Stimulated activated naive CD8-positive, alpha-beta T cell treated with anti-CD3 and anti-CD28 coated beads, Interleukin-15, amount 100 ng/mL, for 72 hours (primary cell): ENCODE results near the gene C1QL2.

Experiments
- ATAC-seq: fragments of 150-1000 bp; cut with Tn5 transposase; 2 replicates; pipeline ENCODE4 v1.10.0; 2021; ENCODE audit warnings: mild to moderate bottlenecking, moderate library complexity
- DNase-seq, 2 donors: peaks; one replicate each; pipeline ENCODE4 v3.0.0; 2021 to 2022
- H3K27ac Mint-ChIP-seq, 2 donors: one replicate each; pipeline ENCODE4 v1.8.0; 2022; ENCODE audit warnings: mild to moderate bottlenecking in 2 of 2, mixed read lengths in 2 of 2, moderate library complexity in 2 of 2
- H3K27me3 Mint-ChIP-seq: one replicate; pipeline ENCODE4 v1.8.0; 2022; ENCODE audit warnings: mixed read lengths
- H3K4me1 Mint-ChIP-seq: one replicate; pipeline ENCODE4 v1.8.0; 2022; ENCODE audit warnings: mild to moderate bottlenecking, mixed read lengths
- H3K4me3 Mint-ChIP-seq, 2 donors: one replicate each; pipeline ENCODE4 v1.8.0; 2022; ENCODE audit warnings: mild to moderate bottlenecking in 2 of 2, mixed read lengths in 2 of 2, moderate library complexity in 1 of 2
- H3K9me3 Mint-ChIP-seq, 2 donors: one replicate each; pipeline ENCODE4 v1.8.0; 2022; ENCODE audit warnings: mixed read lengths in 2 of 2

Gene C1QL2

GRCh38 chr2:119123389-119123788, 35.2 kb downstream of the C1QL2 start:
- DNase-seq: no peak
- H3K4me1 Mint-ChIP-seq: peaks cover 5% of the 10 kb centered on the region

DNA sequence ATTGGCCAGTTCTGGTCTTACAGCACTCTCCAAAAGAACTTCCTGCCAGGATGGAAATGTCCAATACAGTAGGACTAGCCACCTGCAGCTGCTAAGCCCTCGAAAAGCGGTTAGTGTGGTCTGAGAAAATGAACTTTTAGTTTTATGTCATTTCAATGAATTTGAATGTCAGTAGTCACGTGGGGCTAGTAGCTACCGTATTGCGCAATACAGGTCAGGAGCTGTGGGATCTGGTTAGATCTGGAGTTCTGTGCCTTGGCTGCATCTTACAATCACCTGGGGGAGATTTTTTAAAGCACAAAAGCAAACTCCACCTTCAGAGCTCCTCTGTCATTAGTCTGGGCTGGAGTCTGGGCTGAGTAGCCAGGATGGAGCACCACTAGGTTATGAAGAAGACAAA, 35.9 kb downstream of the C1QL2 start:
- ATAC-seq (no peak), DNase-seq (no peak)
- Mint-ChIP-seq H3K27me3 (peaks cover 68% of the 10 kb centered on the region), H3K27ac (no peak overlapping the region), H3K4me3 (no peak overlapping the region), H3K4me1 (peaks cover 5% of the 10 kb centered on the region), H3K9me3 (no peaks in the 10 kb centered on the region)

More at GRCh38 chr2:119123389-119123788, 35.2 kb downstream of the C1QL2 start:
- H3K27me3 Mint-ChIP-seq: peaks cover 68% of the 10 kb centered on the region
- no peaks in the 10 kb centered on the region for H3K9me3 Mint-ChIP-seq
- H3K4me3 Mint-ChIP-seq: no peak overlapping the region
- no peak for ATAC-seq
- peak overlapping the region in 1 of 2 donors; percentile 59 for H3K27ac Mint-ChIP-seq

DNA sequence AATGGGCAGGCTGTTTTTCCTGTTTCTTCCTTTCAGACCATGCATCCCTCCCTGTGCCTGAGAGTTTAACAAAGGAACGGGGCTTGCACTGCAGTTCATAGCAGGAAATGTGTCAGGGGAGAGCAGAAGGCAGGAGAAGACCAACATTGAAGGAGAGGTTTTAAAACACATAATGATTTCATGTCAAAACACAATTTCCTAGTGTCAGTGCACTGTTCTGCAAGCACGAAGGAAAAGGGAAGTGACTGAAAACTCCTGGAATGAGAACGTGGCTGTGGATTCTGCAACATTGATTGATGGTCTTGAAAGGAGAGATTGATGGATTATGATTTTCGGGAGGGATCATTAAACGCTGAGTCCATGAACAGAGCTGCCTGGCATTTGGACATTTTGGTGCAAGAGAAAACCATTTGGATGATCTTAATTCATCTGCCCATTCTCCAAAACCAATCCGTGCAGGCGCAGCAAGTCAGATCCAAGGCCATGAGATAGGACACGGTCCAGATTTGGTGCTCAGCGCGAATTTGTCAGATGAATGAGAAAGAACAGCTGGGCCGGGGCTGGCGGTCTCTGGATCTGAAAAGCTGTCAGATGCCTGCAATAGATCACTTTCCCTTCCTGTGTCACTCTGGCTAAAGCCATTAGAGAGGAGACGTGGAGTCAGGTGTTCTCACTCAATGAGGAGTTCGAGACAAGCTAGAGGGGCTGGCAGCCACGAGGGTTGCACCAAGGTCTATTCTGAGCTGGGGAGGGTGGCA, 38.4 kb downstream of the C1QL2 start:
- no peak for ATAC-seq
- H3K4me3 Mint-ChIP-seq: no peak overlapping the region
- no peaks in the 10 kb centered on the region for H3K9me3 Mint-ChIP-seq
- DNase-seq: no peak
- no peaks in the 10 kb centered on the region for H3K4me1 Mint-ChIP-seq
- no peak overlapping the region for H3K27ac Mint-ChIP-seq
- peaks cover 64% of the 10 kb centered on the region for H3K27me3 Mint-ChIP-seq

- no peak for ATAC-seq
- H3K27me3 Mint-ChIP-seq: peaks cover 58% of the 10 kb centered on the region
These were observed 39.3 kb downstream of the C1QL2 start for GRCh38 chr2:119119076-119119785.

GRCh38 chr2:119117891-119118882, 40.4 kb downstream of the C1QL2 start:
- ATAC-seq: no peak
- no peaks in the 10 kb centered on the region for H3K4me1 Mint-ChIP-seq
- H3K4me3 Mint-ChIP-seq: no peak overlapping the region
- H3K9me3 Mint-ChIP-seq: no peaks in the 10 kb centered on the region
- H3K27me3 Mint-ChIP-seq: peaks cover 56% of the 10 kb centered on the region
- DNase-seq: no peak
- H3K27ac Mint-ChIP-seq: no peak overlapping the region

More at GRCh38 chr2:119119076-119119785, 39.3 kb downstream of the C1QL2 start:
- DNase-seq: no peak
- Mint-ChIP-seq H3K4me1 (no peaks in the 10 kb centered on the region), H3K9me3 (no peaks in the 10 kb centered on the region), H3K4me3 (no peak overlapping the region), H3K27ac (peak overlapping the region in 1 of 2 donors; percentile 20)

- no peak overlapping the region for H3K4me3 Mint-ChIP-seq
- DNase-seq (no peak), ATAC-seq (no peak)
- H3K4me1 Mint-ChIP-seq: no peaks in the 10 kb centered on the region
- H3K9me3 Mint-ChIP-seq: peaks cover 0 to 2% of the 10 kb centered on the region in 2 donors
- peaks cover 56% of the 10 kb centered on the region for H3K27me3 Mint-ChIP-seq
- H3K27ac Mint-ChIP-seq: no peak overlapping the region
These were observed 41.1 kb downstream of the C1QL2 start for GRCh38 chr2:119117408-119117807.

GRCh38 chr2:119116411-119117295, 41.9 kb downstream of the C1QL2 start:
- H3K4me3 Mint-ChIP-seq: no peak overlapping the region
- no peaks in the 10 kb centered on the region for H3K4me1 Mint-ChIP-seq
- no peak for DNase-seq
- H3K27me3 Mint-ChIP-seq: peaks cover 56% of the 10 kb centered on the region
- H3K27ac Mint-ChIP-seq: no peak overlapping the region
- no peak for ATAC-seq
- H3K9me3 Mint-ChIP-seq: peaks cover 5 to 9% of the 10 kb centered on the region in 2 donors

GRCh38 chr2:119114266-119114665, 44.3 kb downstream of the C1QL2 start:
- Mint-ChIP-seq H3K27me3 (peaks cover 43% of the 10 kb centered on the region), H3K4me3 (no peak overlapping the region), H3K27ac (no peak overlapping the region), H3K4me1 (no peaks in the 10 kb centered on the region), H3K9me3 (peaks cover 19 to 26% of the 10 kb centered on the region in 2 donors)
- DNase-seq (no peak), ATAC-seq (no peak)

- peaks cover 19 to 26% of the 10 kb centered on the region in 2 donors for H3K9me3 Mint-ChIP-seq
- H3K4me3 Mint-ChIP-seq: no peak overlapping the region
- H3K4me1 Mint-ChIP-seq: no peaks in the 10 kb centered on the region
- DNase-seq (no peak), ATAC-seq (no peak)
- no peak overlapping the region for H3K27ac Mint-ChIP-seq
- peaks cover 42% of the 10 kb centered on the region for H3K27me3 Mint-ChIP-seq
These were observed 45.1 kb downstream of the C1QL2 start for GRCh38 chr2:119113489-119113770.

DNA sequence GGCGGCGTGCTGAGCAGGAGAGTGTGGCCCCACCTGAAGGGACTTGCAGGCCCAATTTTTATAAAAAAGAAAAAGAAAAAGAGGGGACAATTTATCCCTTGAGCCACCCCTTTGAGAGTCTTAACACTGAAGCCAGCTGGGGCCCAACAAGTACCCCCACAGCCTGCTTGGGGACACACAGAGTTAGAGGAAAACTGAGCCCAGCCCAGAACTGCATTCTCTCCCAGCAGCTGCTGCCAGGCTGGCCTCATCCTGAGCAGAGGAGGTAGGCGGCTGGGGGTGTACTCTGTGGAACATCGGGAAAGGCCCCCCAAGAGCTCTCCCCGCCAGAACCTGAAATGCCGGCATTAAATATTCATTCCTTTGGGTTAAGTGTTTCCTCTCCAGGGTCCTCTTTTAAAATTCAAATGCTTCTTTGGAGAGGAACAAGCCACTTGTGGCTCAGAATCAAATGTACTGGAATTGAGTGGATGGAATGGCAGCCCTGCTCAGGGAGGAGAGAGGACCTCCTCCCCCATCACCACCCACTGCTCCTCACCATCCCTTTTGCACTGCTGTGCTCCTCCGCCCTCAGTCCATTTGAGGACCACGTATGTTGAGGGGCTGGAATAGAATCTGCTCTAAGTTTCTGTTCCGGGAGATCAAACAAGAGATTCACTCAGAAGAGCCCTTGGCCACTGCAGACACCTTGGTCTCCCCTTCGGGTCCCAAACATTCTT, 45.6 kb downstream of the C1QL2 start:
- peaks cover 19 to 26% of the 10 kb centered on the region in 2 donors for H3K9me3 Mint-ChIP-seq
- peaks cover 39% of the 10 kb centered on the region for H3K27me3 Mint-ChIP-seq
- no peak overlapping the region for H3K4me3 Mint-ChIP-seq
- H3K27ac Mint-ChIP-seq: no peak overlapping the region
- DNase-seq: no peak
- no peak for ATAC-seq
- H3K4me1 Mint-ChIP-seq: no peaks in the 10 kb centered on the region

GRCh38 chr2:119112230-119112629, 46.3 kb downstream of the C1QL2 start:
- peaks cover 21 to 27% of the 10 kb centered on the region in 2 donors for H3K9me3 Mint-ChIP-seq
- H3K4me3 Mint-ChIP-seq: no peak overlapping the region
- no peak overlapping the region for H3K27ac Mint-ChIP-seq
- DNase-seq: no peak
- H3K27me3 Mint-ChIP-seq: peaks cover 34% of the 10 kb centered on the region
- no peak for ATAC-seq
- H3K4me1 Mint-ChIP-seq: no peaks in the 10 kb centered on the region

- ATAC-seq: no peak
- Mint-ChIP-seq H3K27me3 (peaks cover 29% of the 10 kb centered on the region), H3K9me3 (peaks cover 24 to 35% of the 10 kb centered on the region in 2 donors), H3K4me3 (no peak overlapping the region), H3K27ac (peak overlapping the region in 1 of 2 donors; percentile 74), H3K4me1 (no peaks in the 10 kb centered on the region)
- DNase-seq: no peak
These were observed 47.2 kb downstream of the C1QL2 start for GRCh38 chr2:119111115-119111975.

- ATAC-seq: no peak
- H3K4me1 Mint-ChIP-seq: no peaks in the 10 kb centered on the region
- no peak overlapping the region for H3K27ac Mint-ChIP-seq
- H3K9me3 Mint-ChIP-seq: peaks cover 32 to 35% of the 10 kb centered on the region in 2 donors
- H3K27me3 Mint-ChIP-seq: peaks cover 18% of the 10 kb centered on the region
- no peak for DNase-seq
- H3K4me3 Mint-ChIP-seq: no peak overlapping the region
These were observed 48.7 kb downstream of the C1QL2 start for GRCh38 chr2:119109866-119110265.
